HG03378 (cell line): ENCODE results near the gene SPRING1.

Source experiments
- ATAC-seq: cut with Tn5 transposase; IDR thresholded peaks from one replicate; pipeline ENCODE4 v1.9.1; 2021; ENCODE audit warnings: mild to moderate bottlenecking, moderate library complexity; ENCODE audit not compliant: unreplicated experiment

The SPRING1 gene

GRCh38 chr12:116710370-116711150, 27.3 kb downstream of the SPRING1 start:
- no peak for ATAC-seq

- ATAC-seq = no peak
These were observed 28.1 kb downstream of the SPRING1 start for GRCh38 chr12:116709768-116710167.

GRCh38 chr12:116708826-116709756, 28.8 kb downstream of the SPRING1 start:
- ATAC-seq = no peak

GRCh38 chr12:116707751-116708150, 30.1 kb downstream of the SPRING1 start:
- ATAC-seq = no peak

GRCh38 chr12:116703214-116703795, 34.6 kb downstream of the SPRING1 start:
- no peak for ATAC-seq

- ATAC-seq = no peak
These were observed 36.4 kb downstream of the SPRING1 start for GRCh38 chr12:116701432-116701831.

GRCh38 chr12:116700066-116700465, 37.8 kb downstream of the SPRING1 start:
- ATAC-seq = no peak

GRCh38 chr12:116698554-116699075, 39.3 kb downstream of the SPRING1 start:
- ATAC-seq = no peak

- no peak for ATAC-seq
These were observed 39.8 kb downstream of the SPRING1 start for GRCh38 chr12:116698116-116698515.

- no peak for ATAC-seq
These were observed 40.2 kb downstream of the SPRING1 start for GRCh38 chr12:116697716-116698115.

GRCh38 chr12:116697305-116697704, 40.6 kb downstream of the SPRING1 start:
- no peak for ATAC-seq

- ATAC-seq = no peak
These were observed 42.5 kb downstream of the SPRING1 start for GRCh38 chr12:116695464-116695725.

GRCh38 chr12:116694653-116695463, 43.0 kb downstream of the SPRING1 start:
- ATAC-seq = no peak

- ATAC-seq = no peak
These were observed 44.3 kb downstream of the SPRING1 start for GRCh38 chr12:116693286-116694227.

- no peak for ATAC-seq
These were observed 45.3 kb downstream of the SPRING1 start for GRCh38 chr12:116692605-116693004.

- no peak for ATAC-seq
These were observed 46.2 kb downstream of the SPRING1 start for GRCh38 chr12:116691636-116692035.

GRCh38 chr12:116691205-116691604, 46.7 kb downstream of the SPRING1 start:
- no peak for ATAC-seq

- no peak for ATAC-seq
These were observed 47.7 kb downstream of the SPRING1 start for GRCh38 chr12:116689979-116690744.

- ATAC-seq = no peak
These were observed 48.3 kb downstream of the SPRING1 start for GRCh38 chr12:116689521-116689920.
